Measurements from ENCODE around the gene SPDYE3.

The SPDYE3 gene

GRCh38 chr7:100370746-100371145, 63.2 kb downstream of the SPDYE3 start:
- TF ChIP-seq, protein P1, sequence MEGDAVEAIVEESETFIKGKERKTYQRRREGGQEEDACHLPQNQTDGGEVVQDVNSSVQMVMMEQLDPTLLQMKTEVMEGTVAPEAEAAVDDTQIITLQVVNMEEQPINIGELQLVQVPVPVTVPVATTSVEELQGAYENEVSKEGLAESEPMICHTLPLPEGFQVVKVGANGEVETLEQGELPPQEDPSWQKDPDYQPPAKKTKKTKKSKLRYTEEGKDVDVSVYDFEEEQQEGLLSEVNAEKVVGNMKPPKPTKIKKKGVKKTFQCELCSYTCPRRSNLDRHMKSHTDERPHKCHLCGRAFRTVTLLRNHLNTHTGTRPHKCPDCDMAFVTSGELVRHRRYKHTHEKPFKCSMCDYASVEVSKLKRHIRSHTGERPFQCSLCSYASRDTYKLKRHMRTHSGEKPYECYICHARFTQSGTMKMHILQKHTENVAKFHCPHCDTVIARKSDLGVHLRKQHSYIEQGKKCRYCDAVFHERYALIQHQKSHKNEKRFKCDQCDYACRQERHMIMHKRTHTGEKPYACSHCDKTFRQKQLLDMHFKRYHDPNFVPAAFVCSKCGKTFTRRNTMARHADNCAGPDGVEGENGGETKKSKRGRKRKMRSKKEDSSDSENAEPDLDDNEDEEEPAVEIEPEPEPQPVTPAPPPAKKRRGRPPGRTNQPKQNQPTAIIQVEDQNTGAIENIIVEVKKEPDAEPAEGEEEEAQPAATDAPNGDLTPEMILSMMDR (IDR thresholded peaks at IDR 0.05; ENCODE audit: control insufficient read depth, insufficient read depth, low read depth, low read length, missing control alignments), result no peak
- DNase-seq (ENCODE audit: low read depth), result no peak
- no peak overlapping the region for H3K4me3 ChIP-seq (ENCODE audit: control insufficient read depth, low read depth, low read length)

DNA sequence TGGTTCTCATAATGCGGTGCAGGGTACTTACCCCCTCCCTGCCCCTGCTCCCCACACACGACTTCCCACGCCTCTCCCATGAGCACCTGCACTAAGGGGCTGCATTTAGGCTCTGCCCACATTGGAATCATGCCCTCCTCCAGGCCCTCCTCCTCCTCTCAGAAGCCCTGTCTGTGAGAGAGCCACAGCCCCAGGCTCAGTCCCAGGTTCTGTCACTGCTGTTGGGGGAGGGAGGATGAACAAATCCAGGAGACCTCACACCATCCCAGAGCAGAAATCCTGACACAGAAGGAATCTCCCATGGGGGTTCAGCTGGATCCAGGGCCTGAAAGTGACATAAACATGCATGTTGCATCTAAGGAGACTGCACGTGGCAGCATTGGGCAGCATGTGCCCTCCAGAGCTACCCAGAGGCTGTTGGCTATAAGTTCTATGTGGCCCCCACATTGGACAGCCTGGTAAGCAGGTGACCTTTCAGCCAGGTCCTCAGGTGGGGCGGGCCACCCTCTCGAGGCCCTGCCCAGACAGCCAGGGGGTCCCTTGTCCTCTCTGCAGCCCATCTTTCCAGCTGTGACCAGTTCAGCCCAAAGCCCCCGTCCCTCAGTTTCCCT, 64.2 kb downstream of the SPDYE3 start:
- TF ChIP-seq, protein P1 (IDR thresholded peaks at IDR 0.05; ENCODE audit: control insufficient read depth, insufficient read depth, low read depth, low read length, missing control alignments), result no peak
- H3K4me3 ChIP-seq (ENCODE audit: control insufficient read depth, low read depth, low read length), result no peak overlapping the region
- no peak for DNase-seq (ENCODE audit: low read depth)
